Fibroblast of gingiva (primary cell): ENCODE results near the gene SLC11A2.

ENCODE experiments used
- DNase-seq: peaks from one replicate; pipeline ENCODE4 v3.0.0-alpha.2; 2011; ENCODE audit warnings: low read depth

The SLC11A2 gene

GRCh38 chr12:51025836-51026638 lies at the start of gene SLC11A2:
Gene SLC11A2 (minus strand): TSS chr12:51026384. CDS start chr12:51010728, 15,656 bp downstream.
- DNase-seq, result peak; percentile 90

- no peak for DNase-seq
Observed at GRCh38 chr12:51075390-51075789, 49.2 kb upstream of the SLC11A2 start.

DNA sequence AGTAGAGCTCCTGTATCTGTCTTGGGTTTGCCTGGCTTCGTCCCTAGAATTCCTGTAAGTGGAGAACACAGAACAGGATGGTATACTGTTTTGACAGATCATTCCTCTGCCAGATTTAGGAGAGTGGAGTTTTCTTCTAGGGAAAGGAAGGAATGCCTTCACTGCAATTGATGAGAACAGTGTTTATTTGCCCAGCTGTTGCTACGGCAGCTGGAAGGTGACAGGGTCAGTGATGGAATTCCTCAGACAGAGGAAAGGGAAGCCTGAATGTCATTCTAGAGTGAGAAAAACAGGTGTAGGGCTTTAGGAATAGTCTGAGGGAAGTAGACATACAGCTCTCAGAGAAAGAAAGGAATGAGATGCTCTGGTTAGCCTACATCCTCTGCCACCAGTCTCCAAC lies 45.5 kb upstream of the SLC11A2 start:
- no peak for DNase-seq

DNA sequence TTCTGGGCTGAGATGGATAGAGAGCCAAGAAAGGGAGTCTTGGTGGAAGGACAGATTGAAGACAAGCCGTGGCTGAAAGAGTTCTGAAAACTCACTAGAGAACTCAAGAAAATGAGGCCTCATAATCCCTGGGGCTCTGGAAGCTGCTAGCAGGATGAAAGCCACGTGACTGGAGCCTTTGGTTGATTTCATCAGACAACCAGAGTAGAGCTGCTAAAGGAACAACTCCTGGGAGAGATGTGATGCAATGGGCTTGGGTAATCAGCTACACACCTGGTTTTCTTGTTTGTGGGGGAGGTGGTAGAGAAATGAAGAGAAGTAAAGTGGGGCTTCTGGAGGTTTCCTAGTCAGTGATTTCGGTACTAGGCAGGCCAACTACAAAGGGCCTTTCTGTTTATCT lies 43.8 kb upstream of the SLC11A2 start:
- peak; percentile 25 for DNase-seq

GRCh38 chr12:51067771-51068170 lies 41.6 kb upstream of the SLC11A2 start:
- DNase-seq, result no peak

DNA sequence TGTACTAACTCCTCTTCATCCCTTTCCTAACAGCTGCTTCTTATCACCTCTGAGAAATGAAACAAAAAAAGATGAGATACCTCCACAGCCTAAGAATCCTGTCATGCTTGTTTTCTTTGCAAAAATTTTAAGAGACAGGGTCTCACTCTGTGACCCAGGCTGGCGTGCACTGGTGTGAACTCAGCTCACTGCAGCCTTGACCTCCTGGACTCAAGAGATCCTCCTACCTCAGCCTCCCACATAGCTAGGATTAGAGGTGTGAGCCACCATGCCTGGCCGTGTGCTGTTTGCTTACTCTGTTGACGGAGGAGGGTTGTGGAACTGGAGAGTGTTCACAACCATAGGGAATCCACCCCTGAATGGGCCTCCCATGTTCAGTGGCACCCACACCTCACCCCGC lies 41.0 kb upstream of the SLC11A2 start:
- DNase-seq, result no peak

DNA sequence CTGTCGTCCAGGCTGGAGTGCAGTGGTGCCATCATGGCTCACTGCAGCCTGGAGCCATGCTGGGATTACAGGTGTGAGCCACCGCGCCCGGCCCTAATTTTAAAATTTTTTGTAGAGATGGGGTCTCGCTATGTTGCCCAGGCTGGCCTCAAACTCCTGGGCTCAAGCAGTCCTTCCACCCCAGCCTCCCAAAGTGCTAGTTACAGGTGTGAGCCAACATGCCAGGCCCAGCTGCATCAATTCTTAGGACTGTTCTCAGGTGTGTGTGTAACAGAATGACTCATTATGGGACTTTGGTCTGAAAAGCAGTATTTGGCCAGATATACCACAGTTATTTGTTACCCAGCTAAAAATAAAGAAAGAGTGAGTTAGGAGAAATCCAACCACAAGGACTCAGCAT lies 39.3 kb upstream of the SLC11A2 start:
- DNase-seq, result no peak

DNA sequence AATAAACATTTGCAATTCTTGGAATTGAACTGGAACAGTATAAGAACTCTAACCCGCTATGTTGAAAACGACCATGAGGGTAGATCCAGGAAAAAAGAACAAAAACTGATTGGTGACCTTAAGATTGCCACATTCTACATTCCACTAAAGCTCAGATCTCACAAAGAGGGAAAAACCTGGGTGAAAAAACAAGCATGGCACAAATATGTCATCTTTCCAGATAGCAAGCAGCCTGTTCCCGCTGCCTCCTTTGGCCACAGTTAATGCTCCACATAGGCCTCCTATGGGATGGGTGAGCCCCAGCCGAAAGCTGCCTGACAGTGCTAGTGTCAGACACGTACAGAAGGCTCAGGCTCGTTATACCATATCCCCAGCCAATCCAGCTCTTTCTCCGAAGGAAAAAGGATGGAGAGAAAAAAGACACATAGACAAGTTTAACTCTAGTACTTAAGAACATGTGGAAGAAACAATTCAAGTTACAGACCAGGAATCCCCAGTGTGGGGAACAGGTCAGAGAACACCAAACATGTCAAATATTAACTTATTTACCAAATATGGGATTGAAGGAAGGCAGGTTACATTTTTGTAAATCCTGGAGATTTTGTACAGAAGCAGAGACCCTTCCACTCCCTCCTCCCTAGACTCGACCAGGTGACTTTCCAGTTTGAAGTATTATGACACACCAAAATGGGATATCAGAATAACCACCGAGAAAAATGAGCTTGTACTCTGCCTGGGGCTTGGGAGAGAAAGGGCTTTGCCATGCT lies 36.6 kb upstream of the SLC11A2 start:
- DNase-seq, result no peak

GRCh38 chr12:51059086-51059485 lies 32.9 kb upstream of the SLC11A2 start:
- DNase-seq, result no peak

- peak; percentile 57 for DNase-seq
Observed at GRCh38 chr12:51056242-51056641, 30.1 kb upstream of the SLC11A2 start.

DNA sequence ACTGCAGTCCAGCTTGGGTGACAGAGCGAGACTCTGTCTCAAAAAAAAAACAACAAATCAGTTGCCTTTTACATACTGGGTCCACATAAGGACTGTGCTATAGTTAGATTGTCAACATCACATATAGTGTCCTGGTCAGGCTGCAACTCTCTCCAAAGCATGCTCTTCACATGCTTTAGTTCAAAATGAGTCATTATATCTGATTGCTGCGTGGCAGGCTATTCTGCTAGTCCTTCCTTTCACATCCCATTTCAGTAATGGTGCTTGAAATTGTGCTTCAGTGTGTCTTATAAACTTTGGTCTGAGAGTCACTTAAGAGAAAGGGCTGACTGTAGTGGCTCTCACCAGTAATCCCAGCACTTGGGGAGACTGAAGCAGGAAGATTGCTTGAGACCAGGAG lies 28.9 kb upstream of the SLC11A2 start:
- no peak for DNase-seq

DNA sequence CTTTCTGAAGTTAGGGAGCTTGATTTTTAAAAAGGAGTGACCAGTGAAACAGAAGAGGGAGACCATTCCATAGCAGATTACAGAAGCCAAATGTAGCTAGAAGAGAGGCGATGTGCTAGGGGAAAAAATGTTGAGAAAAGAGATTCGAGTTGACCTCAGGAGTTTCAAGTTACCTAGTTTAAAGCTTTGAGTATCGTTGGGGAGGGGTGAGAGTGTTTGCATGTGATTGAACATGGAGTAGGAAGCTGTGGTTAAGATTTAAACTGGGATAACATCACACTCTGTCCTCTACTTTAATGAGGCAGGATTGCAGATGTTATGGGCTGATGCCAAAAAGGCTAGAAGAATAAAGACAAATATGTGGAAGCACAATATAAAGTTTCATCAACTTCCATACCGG lies 25.6 kb upstream of the SLC11A2 start:
- DNase-seq, result no peak

DNA sequence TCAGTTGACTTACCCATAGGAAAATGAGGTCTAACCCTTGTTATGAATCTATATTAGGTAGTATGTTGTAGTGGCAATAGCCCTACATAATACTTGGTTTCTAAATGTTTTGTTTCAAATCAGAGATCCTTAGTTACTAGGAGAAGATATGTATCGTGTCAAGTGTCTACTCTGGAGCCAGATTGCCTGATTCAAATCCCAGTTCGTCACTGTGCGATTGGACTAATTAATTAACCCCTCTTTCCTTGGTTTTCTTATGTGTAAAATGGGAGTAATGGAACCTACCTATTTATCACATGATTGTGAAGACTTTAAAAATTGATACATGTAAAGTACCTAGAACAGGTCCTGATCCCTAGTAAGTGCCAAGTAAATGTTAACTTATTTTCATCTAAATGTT lies 23.3 kb upstream of the SLC11A2 start:
- no peak for DNase-seq

DNA sequence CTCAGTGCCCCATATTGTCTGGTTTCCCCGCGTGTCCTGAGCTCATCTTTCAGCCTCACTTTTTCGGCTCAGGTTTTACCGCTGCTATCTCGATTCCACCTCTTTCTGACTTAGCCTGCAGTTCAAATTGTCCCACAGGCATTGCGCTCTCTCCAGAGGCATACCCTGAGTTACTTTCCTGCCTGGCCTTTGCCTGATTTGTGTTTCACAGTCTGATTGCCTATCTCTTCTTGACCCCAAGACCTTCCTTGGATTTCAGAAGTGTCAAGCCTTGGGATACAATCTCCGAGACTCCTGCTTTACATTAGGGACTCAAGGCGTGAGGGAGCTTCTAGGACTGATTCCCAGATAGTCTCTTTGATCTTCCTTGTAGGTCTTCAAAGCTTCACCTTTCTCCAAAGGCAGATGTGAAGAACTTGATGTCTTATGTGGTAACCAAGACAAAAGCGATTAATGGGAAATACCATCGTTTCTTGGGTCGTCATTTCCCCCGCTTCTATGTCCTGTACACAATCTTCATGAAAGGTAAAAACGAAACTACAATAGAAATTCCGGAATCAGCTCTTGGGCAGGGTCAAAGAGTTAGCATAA lies 22.6 kb upstream of the SLC11A2 start:
- no peak for DNase-seq

GRCh38 chr12:51047655-51048540 lies 21.7 kb upstream of the SLC11A2 start, which contains the start of gene LETMD1:
Gene LETMD1 (plus strand): TSS chr12:51048327. CDS start chr12:51048357, 30 bp downstream.
- DNase-seq, result peak; percentile 99

GRCh38 chr12:51036279-51036678 lies 10.1 kb upstream of the SLC11A2 start:
- no peak for DNase-seq

GRCh38 chr12:51033457-51034089 lies 7.4 kb upstream of the SLC11A2 start:
- no peak for DNase-seq

GRCh38 chr12:51033048-51033447 lies 6.9 kb upstream of the SLC11A2 start:
- DNase-seq, result no peak

GRCh38 chr12:51028813-51029150 lies 2.6 kb upstream of the SLC11A2 start:
- DNase-seq, result peak; percentile 58

DNA sequence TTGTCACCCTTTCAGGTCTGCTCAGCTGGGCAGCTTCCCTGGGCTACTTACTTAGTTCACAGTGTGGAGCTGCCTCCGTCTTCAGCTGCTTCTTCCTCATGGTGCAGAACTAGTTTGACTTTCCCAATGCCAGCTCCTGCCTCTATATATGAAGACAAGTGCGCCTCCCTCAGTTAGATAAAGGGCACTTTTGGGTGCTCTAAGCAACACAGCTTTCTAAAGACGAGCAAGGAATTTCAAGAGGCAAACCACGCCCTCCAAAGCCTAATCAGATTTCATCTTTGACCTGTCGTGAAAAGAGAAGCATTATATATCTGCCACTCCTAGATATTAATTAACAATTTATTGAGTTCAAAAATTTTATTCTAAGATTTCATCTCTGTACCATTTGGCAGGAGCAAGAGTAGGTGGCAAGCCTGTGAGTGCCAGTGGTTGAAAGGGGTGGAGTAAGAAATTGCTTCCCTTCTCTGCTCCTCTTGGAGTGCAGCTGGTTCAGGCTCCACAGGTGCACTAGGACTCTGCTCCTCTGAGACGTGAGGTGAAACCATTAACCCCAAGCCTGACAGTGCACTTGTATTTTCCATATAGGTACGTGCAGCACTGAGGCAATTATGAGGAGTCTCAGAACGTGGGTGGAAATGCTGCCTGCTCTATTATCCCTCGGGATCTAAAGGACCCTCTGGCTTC lies 2.1 kb upstream of the SLC11A2 start:
- DNase-seq, result peak; percentile 63

DNA sequence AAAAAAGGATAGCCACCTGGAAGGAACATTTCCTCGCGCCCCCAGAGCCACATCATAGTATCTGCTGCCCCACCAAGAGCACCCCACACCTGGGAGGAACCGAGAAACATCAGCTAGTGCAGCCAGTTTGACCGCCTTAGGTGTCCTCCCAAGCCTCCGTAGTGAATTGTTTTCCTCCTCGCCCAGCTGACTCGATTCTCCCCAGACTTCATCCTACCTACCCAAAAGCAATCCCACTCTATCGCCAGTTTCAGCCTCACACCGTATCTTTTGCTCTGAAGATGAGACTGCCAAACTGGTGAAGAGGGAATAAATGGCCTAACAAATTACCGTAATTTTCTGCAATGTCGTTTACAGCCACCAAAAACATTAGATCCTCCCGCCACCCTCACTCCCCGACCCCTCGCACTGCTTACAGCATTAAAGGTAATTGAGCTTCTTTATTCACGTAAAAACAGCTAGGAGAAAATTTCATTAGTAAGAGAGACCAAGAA lies 1.2 kb upstream of the SLC11A2 start:
- DNase-seq, result no peak
